Gastroesophageal sphincter (tissue), 4 donors: Measurements from ENCODE around the gene S100A16. TPM values are rescaled to one million over a fixed set of nuclear protein-coding genes. Genes with fewer than 3 reads are reported as not detected.
"Not testable (repeated sequence)": the region's sequence is repeated elsewhere in the genome, so short reads cannot be mapped to it uniquely, and the experiment has no call there.

Source experiments
- ATAC-seq: fragments of 150-250 bp; one replicate; pipeline ENCODE4 v1.9.1; 2016; ENCODE audit warnings: mild to moderate bottlenecking, moderate library complexity
- H3K27ac ChIP-seq, 4 donors: fragments of 200-600 bp; sonication (generic) in 3 of 4; 1 replicate in 3 of 4; 2 replicates in 1 of 4; pipeline ENCODE4 v1.5.1; 2016 to 2019
- H3K27me3 ChIP-seq: fragments of 200-600 bp; sonication (generic); one replicate; pipeline ENCODE4 v1.5.1; 2019
- H3K36me3 ChIP-seq, 2 donors: fragments of 200-600 bp; sonication (generic); one replicate each; pipeline ENCODE4 v1.5.1; 2019; ENCODE audit warnings: control low read depth in 1 of 2
- H3K4me1 ChIP-seq, 3 donors: fragments of 200-600 bp; sonication (generic); 1 replicate in 2 of 3; 2 replicates in 1 of 3; pipeline ENCODE4 v1.5.1; 2016 to 2019; ENCODE audit warnings: control low read depth in 2 of 3
- H3K4me3 ChIP-seq, 2 donors: fragments of 200-600 bp; sonication (generic); one replicate each; pipeline ENCODE4 v1.5.1; 2019; ENCODE audit warnings: mild to moderate bottlenecking in 1 of 2, moderate library complexity in 1 of 2
- H3K9me3 ChIP-seq, 3 donors: fragments of 200-600 bp; sonication (generic); one replicate each; pipeline ENCODE4 v1.5.1; 2017 to 2019; ENCODE audit warnings: control low read depth in 2 of 3
- EP300 ChIP-seq: sonication (generic); formaldehyde crosslinking; IDR thresholded peaks from one replicate; pipeline ENCODE4 v1.6.1; 2017; ENCODE audit warnings: antibody characterized with exemption, mild to moderate bottlenecking
- POLR2A ChIP-seq, 2 donors: fragments of 450-650 bp; IDR thresholded peaks; one replicate each; pipeline ENCODE4 v1.6.1; 2017; ENCODE audit warnings: antibody characterized with exemption in 2 of 2, mild to moderate bottlenecking in 2 of 2, moderate library complexity in 1 of 2
- POLR2AphosphoS5 ChIP-seq: sonication (generic); formaldehyde crosslinking; IDR thresholded peaks from one replicate; pipeline ENCODE4 v1.6.1; 2017; ENCODE audit warnings: antibody characterized with exemption
- WGBS, 2 donors: methylation state at CpG; one replicate each; pipeline ENCODE4 v1.1.5; 2018; ENCODE audit warnings: low coverage in 1 of 2; 5-methylcytosine and 5-hydroxymethylcytosine counted together
- total RNA-seq, 4 donors: library from RNA; depleted of rRNA; stranded (reverse); fragments of >200 nt; gene quantifications; one replicate each; pipeline ENCODE4 v1.1.0, GENCODE V29; 2016
- TF ChIP-seq, protein P1 (sequence below), 4 experiments: fragments of 200-600 bp in 2 of 4; fragments of 450-650 bp in 2 of 4; sonication (generic) in 1 of 4; IDR thresholded peaks; one replicate each; pipeline ENCODE4 v1.5.1; 2017 to 2019; ENCODE audit warnings: antibody characterized with exemption in 4 of 4, mild to moderate bottlenecking in 2 of 4, moderate library complexity in 2 of 4

The S100A16 gene
- total RNA-seq, 4 donors from 2014 or later: 49.7 to 121 (median 71.5) TPM

- ATAC-seq: no peak
- no peaks in the 10 kb centered on the region for H3K9me3 ChIP-seq
- H3K36me3 ChIP-seq: no peaks in the 10 kb centered on the region
- no peaks in the 10 kb centered on the region for H3K27me3 ChIP-seq
- TF ChIP-seq POLR2AphosphoS5: no peak
- TF ChIP-seq POLR2A (IDR thresholded peaks at IDR 0.05): no peak
- TF ChIP-seq EP300: no peak
- TF ChIP-seq, protein P1, sequence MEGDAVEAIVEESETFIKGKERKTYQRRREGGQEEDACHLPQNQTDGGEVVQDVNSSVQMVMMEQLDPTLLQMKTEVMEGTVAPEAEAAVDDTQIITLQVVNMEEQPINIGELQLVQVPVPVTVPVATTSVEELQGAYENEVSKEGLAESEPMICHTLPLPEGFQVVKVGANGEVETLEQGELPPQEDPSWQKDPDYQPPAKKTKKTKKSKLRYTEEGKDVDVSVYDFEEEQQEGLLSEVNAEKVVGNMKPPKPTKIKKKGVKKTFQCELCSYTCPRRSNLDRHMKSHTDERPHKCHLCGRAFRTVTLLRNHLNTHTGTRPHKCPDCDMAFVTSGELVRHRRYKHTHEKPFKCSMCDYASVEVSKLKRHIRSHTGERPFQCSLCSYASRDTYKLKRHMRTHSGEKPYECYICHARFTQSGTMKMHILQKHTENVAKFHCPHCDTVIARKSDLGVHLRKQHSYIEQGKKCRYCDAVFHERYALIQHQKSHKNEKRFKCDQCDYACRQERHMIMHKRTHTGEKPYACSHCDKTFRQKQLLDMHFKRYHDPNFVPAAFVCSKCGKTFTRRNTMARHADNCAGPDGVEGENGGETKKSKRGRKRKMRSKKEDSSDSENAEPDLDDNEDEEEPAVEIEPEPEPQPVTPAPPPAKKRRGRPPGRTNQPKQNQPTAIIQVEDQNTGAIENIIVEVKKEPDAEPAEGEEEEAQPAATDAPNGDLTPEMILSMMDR (IDR thresholded peaks at IDR 0.05): no peak
- H3K27ac ChIP-seq: no peak overlapping the region
- WGBS, 2 donors: 65 to 79% methylated on average over 6 to 9 of the region's 9 CpGs
- H3K4me3 ChIP-seq: no peak overlapping the region
- H3K4me1 ChIP-seq: peaks cover 0 to 7% (median 0%) of the 10 kb centered on the region in 3 donors
Measured at GRCh38 chr1:153577624-153578051, 35.3 kb downstream of the S100A16 start.

GRCh38 chr1:153577138-153577537, 35.8 kb downstream of the S100A16 start:
- Histone ChIP-seq H3K4me3 (no peak overlapping the region), H3K27ac (no peak overlapping the region), H3K36me3 (no peaks in the 10 kb centered on the region), H3K27me3 (no peaks in the 10 kb centered on the region), H3K4me1 (peaks cover 0 to 12% (median 0%) of the 10 kb centered on the region in 3 donors), H3K9me3 (no peaks in the 10 kb centered on the region)
- no peak for ATAC-seq
- TF ChIP-seq POLR2A (IDR thresholded peaks at IDR 0.05) (no peak), EP300 (no peak), POLR2AphosphoS5 (no peak)
- TF ChIP-seq, protein P1 (IDR thresholded peaks at IDR 0.05): no peak
- WGBS, 2 donors: 68 to 70% methylated on average over 4 of the region's 4 CpGs

DNA sequence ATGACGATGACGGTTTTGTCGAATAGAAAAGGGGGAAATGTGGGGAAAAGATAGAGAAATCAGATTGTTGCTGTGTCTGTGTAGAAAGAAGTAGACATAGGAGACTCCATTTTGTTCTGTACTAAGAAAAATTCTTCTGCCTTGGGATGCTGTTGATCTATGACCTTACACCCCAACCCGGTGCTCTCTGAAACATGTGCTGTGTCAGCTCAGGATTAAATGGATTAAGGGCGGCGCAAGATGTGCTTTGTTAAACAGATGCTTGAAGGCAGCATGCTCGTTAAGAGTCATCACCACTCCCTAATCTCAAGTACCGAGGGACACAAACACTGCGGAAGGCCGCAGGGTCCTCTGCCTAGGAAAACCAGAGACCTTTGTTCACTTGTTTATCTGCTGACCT, 37.4 kb downstream of the S100A16 start:
- not testable (repeated sequence) for H3K4me3 ChIP-seq, H3K9me3 ChIP-seq, H3K27me3 ChIP-seq, H3K27ac ChIP-seq, H3K36me3 ChIP-seq, ATAC-seq
- 94 to 100% methylated on average over 4 to 7 of the region's 10 CpGs for WGBS, 2 donors
- H3K4me1 ChIP-seq: peaks cover 0 to 15% (median 0%) of the 10 kb centered on the region in 3 donors

- not testable (repeated sequence) for H3K27me3 ChIP-seq, H3K9me3 ChIP-seq, H3K4me3 ChIP-seq, H3K27ac ChIP-seq, H3K36me3 ChIP-seq, ATAC-seq
- WGBS, 2 donors: no CpG with 5 or more reads among the region's 35 CpGs
- H3K4me1 ChIP-seq: peaks cover 0 to 15% (median 0%) of the 10 kb centered on the region in 3 donors
Measured at GRCh38 chr1:153575081-153575491, 37.9 kb downstream of the S100A16 start.

- Histone ChIP-seq H3K27ac (peak overlapping the region in 3 of 4 donors; percentile 55 to 70 (median 62)), H3K36me3 (no peaks in the 10 kb centered on the region), H3K27me3 (no peaks in the 10 kb centered on the region), H3K9me3 (no peaks in the 10 kb centered on the region), H3K4me1 (peaks cover 0 to 22% (median 4%) of the 10 kb centered on the region in 3 donors), H3K4me3 (no peak overlapping the region)
- 53 to 100% methylated on average over 1 to 3 of the region's 3 CpGs for WGBS, 2 donors
- TF ChIP-seq, protein P1 (IDR thresholded peaks at IDR 0.05): no peak
- TF ChIP-seq POLR2AphosphoS5: no peak
- no peak for TF ChIP-seq POLR2A (IDR thresholded peaks at IDR 0.05)
- TF ChIP-seq EP300: no peak
- ATAC-seq: no peak
Measured at GRCh38 chr1:153573351-153573750, 39.6 kb downstream of the S100A16 start.

- TF ChIP-seq POLR2A (IDR thresholded peaks at IDR 0.05) (no peak), POLR2AphosphoS5 (peak; percentile 92)
- TF ChIP-seq, protein P1 (IDR thresholded peaks at IDR 0.05): peak; percentile 57 to 86 (median 76)
- Histone ChIP-seq H3K4me3 (no peak overlapping the region), H3K36me3 (no peaks in the 10 kb centered on the region), H3K4me1 (peaks cover 6 to 30% (median 11%) of the 10 kb centered on the region in 3 donors), H3K27me3 (no peaks in the 10 kb centered on the region), H3K27ac (peak overlapping the region in 3 of 4 donors; percentile 55 to 70 (median 62)), H3K9me3 (no peaks in the 10 kb centered on the region)
- 15 to 17% methylated on average over 2 to 3 of the region's 3 CpGs for WGBS, 2 donors
- ATAC-seq: peak; percentile 84
Measured at GRCh38 chr1:153572569-153573015, 40.3 kb downstream of the S100A16 start.
